IPS-NIHi7 (cell line): Measurements from ENCODE around the gene SMC3.

Experiments
- DNase-seq: peaks from one replicate; pipeline ENCODE4 v3.0.0; 2012; ENCODE audit warnings: mixed read lengths; ENCODE audit errors: extremely low spot score

SMC3 gene

DNA sequence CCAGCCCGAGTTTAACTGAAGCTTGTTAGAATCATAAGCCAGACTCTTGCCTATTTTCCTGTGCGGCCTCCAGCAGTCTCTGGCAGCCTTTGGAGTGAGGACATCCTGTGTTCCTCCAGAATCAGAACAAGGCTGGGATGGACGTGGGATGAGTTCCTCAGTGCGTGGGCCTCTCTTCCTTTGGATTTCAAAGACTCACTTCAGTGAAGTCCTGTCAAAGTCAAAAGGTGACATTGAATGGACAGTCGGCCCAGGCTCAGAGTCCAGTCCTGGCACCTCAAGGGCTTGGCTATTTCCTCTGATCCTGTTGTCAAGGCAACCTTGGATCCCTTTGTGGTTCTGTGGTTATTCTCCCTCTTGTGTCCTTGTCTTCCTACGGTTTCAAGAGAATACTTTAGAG, 21.4 kb upstream of the SMC3 start:
- DNase-seq = no peak

- DNase-seq = no peak
Measured at GRCh38 chr10:110546499-110547110, 20.9 kb upstream of the SMC3 start.

- peak; percentile 65 for DNase-seq
Measured at GRCh38 chr10:110547139-110547761, 20.2 kb upstream of the SMC3 start.

DNA sequence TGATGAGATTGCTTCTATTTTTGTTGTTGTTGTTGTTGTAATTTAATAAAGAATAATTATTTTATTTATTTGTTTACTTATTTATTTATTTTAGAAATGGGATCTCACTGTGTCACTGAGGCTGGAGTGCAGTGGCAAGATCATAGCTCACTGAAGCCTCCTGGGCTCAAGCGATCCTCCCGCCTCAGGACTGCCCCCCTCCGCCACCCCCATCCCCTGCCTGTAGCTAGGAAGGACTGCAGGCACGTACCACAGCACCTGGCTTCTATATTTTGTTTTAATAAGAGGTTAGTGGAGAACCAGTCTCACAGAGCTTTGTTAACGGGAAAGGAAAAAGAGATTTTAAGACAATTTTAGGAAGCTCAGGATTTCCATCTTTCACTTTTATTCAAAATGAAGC, 19.5 kb upstream of the SMC3 start:
- no peak for DNase-seq

DNA sequence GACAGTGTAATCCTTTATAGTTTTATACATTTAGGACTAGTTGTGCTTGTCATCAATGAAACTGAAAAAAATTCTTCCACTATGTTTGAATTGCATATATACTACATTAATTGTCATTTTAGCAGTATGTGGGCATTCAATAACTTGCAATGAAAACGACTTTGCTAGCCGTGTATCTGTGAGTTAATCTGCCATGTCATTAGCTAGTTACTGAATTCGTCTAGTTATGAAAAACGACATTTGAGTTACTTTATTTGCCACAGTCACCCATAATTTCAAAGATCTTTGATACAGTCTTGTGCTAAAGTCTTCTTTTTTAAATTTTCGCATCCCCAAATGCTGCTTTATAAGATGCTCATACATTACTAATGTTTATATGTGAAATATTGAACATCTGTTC, 18.3 kb upstream of the SMC3 start:
- DNase-seq = no peak

- peak; percentile 49 for DNase-seq
Measured at GRCh38 chr10:110553905-110554304, 13.6 kb upstream of the SMC3 start.

GRCh38 chr10:110556296-110556695, 11.2 kb upstream of the SMC3 start:
- DNase-seq = no peak

DNA sequence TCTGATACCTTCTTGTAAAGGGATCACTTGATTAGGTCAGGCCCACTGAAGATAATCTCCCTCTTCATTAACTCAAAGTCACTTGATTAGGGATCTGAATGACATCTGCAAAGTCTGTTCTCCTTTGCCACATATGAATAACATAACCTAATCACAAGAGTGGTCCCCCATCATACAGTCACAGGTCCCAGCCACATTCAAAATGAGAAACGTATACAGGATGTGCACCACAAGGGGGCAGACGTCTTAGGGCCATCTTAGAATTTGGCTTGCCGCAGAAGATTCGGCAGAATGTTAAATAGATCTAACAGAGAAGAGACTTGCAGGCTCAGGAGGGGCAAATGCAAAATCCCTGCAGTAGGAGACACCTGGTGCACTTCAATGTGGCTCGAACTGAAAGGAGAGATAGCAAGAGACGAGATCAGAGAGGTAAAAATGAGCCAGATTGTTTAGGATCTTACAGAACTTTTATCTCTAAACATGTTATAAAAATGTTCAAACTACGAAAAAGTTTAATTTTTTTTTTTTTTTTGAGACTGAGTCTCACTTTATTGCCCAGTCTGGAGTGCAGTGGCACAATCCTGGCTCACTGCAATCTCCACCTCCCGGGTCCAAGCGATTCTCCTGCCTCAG, 10.4 kb upstream of the SMC3 start:
- DNase-seq = peak; percentile 65

GRCh38 chr10:110558041-110558440, 9.5 kb upstream of the SMC3 start:
- no peak for DNase-seq

DNA sequence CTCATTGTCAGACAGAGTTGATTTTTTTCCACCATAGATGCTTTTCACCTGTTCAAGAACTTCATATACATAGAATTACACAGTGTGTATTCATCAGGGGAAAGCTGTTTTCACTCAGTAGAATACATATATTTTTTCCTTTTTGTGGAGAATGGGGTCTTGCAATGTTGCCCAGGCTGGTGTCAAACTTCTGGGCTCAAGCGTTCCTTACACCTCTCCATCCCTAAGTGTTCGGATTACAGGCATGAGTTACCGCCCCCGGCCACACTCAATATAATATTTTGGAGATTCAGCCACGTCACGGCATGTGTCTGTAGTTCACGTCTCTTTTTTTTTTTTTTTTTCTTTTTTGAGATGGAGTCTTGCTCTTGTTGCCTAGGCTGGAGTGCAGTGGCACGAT, 7.5 kb upstream of the SMC3 start:
- no peak for DNase-seq

- no peak for DNase-seq
Measured at GRCh38 chr10:110561292-110561691, 6.2 kb upstream of the SMC3 start.

DNA sequence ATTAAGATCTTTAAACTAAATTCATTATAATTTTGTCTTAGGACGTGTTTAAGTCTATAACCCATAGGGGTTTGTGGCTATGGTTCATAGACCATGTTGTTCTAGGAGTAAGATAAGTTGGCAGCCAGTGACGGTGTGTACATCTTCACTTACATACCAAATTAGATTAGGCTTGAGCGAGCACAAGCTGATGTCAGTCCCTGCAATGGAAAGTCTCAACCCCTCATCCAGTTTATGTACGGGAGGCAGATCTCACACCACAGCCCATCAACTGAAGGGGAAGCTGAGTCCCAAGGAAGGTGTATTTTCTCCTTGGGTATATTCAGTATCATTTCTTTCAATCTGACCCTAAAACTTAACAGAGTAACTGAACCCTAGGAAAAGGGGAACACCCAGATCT, 5.1 kb upstream of the SMC3 start:
- DNase-seq = no peak

- DNase-seq = no peak
Measured at GRCh38 chr10:110563132-110563531, 4.4 kb upstream of the SMC3 start.

DNA sequence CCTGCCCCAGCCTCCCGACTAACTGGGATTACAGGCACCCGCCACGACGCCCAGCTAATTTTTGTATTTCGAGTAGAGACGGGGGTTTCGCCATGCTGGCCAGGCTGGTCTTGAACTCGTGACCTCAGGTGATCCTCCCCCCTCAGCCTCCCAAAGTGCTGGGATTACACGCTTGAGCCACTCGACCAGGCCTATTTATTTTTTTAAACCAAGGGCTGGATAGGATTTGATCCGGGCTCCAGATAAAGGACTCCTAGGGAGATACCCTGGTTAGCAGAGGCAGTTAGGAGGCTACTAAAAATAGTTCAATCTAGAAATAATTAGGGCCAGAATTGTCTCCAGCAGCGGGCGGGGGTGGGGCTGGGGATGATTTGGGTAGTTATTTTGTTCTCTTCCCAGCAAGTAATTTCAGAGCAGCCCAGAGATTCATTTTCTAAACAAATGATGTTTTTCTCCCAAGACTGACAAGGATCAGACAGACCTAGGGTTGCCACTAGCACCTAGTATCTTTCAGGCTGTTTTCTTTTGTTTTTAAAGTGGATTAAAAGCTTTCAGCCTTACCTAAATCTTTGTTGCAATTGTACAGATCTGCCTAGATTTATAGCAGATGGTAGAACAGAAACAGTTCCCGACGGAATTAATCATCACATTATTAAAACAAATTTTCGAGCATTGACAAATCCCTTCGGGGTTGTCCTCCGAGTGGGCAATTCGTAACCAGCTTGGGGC, 859 bp upstream of the SMC3 start:
- DNase-seq = peak; percentile 11

- DNase-seq = peak; percentile 31
Measured at GRCh38 chr10:110568055-110568735, 700 bp downstream of the SMC3 start.

GRCh38 chr10:110569122-110569521, 1.6 kb downstream of the SMC3 start:
- DNase-seq = no peak

DNA sequence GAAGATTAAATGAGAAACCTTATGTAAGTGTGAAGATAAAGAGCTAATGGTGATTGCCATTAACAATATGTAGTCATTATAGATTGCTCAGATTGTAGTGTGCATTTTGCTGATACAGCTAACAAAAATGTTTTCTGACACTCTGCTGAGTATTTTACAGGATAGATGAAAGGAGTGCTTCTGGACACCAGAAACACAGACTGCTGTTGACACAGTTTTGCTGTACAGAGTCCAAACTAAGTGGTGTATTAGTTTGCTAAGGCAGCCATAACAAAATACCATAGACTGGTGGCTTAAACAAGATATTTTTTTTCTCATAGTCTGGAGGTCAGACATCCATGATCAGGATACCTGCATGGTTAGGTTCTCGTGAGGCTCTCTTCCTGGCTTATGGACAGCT, 2.2 kb downstream of the SMC3 start:
- DNase-seq = no peak

DNA sequence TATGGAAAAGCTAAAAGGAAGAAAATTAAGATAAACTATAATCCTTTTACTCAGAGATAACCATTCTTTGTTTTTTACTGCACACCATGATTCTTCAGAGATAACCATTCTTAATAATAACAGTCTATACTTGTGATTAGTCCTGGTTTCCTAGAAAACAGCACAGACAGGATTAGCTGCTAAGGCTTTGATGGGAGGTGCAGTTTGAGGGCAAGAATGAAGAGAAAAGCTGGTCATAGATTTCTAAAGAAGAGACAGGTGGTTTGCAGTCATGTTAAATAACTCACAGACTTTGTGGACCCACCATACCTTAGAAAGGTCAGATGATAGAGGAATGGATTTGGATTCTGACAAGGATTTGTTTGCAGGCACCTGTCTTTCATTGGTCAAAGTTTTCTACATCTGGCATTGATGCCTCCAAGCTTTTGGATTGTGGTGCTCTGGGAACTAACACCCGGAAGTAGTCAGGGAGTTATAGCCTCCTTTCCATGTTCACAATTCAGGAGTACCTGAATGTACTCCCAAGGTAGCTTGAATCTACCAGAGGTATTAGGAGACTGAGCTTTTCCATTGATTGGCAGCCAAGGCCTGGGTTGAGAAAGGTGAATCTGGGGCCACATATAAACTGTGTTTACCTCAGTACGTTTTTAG, 3.7 kb downstream of the SMC3 start:
- DNase-seq = no peak

DNA sequence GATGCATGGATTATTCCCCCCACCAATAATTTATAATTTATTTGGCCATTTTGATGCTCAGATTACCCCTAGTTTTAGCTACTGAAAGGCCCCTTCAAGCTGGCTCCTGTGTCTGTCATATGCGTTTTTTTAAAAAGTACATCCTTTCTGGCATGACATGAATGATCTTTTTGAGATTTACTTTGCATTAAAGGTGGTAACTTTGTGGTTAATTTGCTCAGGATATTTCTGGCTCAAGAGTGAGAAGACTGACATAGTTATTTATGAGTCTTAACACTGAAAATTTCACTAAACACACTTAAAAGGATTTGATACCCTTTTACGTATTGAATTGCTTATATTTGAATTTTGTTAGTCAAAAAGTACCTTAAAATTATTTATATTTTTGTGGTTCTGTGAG, 5.4 kb downstream of the SMC3 start:
- DNase-seq = no peak

- no peak for DNase-seq
Measured at GRCh38 chr10:110574420-110574819, 6.9 kb downstream of the SMC3 start.

DNA sequence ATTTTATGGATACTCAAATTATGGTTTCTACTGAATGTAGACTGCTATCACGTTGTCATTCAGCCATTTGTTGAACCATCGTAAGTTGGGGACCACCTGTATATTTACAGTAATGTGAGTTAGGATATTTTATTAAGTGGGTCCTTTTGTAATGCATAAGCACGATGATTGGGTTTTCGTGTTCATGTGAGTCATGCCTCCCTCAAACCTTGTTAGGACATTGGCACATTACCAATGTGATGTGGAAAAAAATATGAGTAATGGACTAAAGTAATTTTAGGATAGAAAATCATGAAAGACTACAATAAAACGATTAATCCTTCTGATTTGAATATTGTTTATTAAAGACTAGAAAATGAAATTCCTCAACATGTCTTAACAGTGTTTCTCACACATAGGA, 8.7 kb downstream of the SMC3 start:
- no peak for DNase-seq

- DNase-seq = no peak
Measured at GRCh38 chr10:110577056-110577455, 9.6 kb downstream of the SMC3 start.
